HG03575 (cell line): Measurements from ENCODE around the gene GCA.
A peak's percentile ranks its signal among the peaks of the same experiment; 100 is the strongest.

Experiments used
- ATAC-seq: cut with Tn5 transposase; IDR thresholded peaks from one replicate; pipeline ENCODE4 v1.9.1; 2021; ENCODE audit not compliant: unreplicated experiment, insufficient number of reproducible peaks, low FRiP score; ENCODE audit errors: extremely low read depth

The GCA gene

GRCh38 chr2:162327134-162327769 is 16.7 kb upstream of the GCA start:
- ATAC-seq = no peak

GRCh38 chr2:162327806-162328205 is 16.1 kb upstream of the GCA start:
- ATAC-seq = no peak

GRCh38 chr2:162328424-162329157 is 15.3 kb upstream of the GCA start:
- peak; percentile 88 for ATAC-seq

- ATAC-seq = no peak
Measured at GRCh38 chr2:162330881-162331280, 13.1 kb upstream of the GCA start.

GRCh38 chr2:162333968-162334367 is 10.0 kb upstream of the GCA start:
- ATAC-seq = no peak

GRCh38 chr2:162337868-162338267 is 6.1 kb upstream of the GCA start:
- ATAC-seq = no peak

- no peak for ATAC-seq
Measured at GRCh38 chr2:162340822-162341221, 3.1 kb upstream of the GCA start.

GRCh38 chr2:162342321-162342720 is 1.6 kb upstream of the GCA start:
- ATAC-seq = no peak

GRCh38 chr2:162342841-162343240 is 1.1 kb upstream of the GCA start:
- ATAC-seq = no peak

GRCh38 chr2:162343492-162343823 is 474 bp upstream of the GCA start:
- ATAC-seq = no peak

- ATAC-seq = no peak
Measured at GRCh38 chr2:162344617-162344950, 652 bp downstream of the GCA start.

GRCh38 chr2:162365392-162365791 is 21.5 kb downstream of the GCA start:
- no peak for ATAC-seq

- ATAC-seq = no peak
Measured at GRCh38 chr2:162368494-162368893, 24.6 kb downstream of the GCA start.

- no peak for ATAC-seq
Measured at GRCh38 chr2:162369551-162369950, 25.6 kb downstream of the GCA start.

GRCh38 chr2:162370931-162371330 is 27.0 kb downstream of the GCA start:
- no peak for ATAC-seq

GRCh38 chr2:162372818-162373217 is 28.9 kb downstream of the GCA start:
- no peak for ATAC-seq

- ATAC-seq = no peak
Measured at GRCh38 chr2:162379719-162380580, 36.0 kb downstream of the GCA start.

- no peak for ATAC-seq
Measured at GRCh38 chr2:162381851-162382250, 37.9 kb downstream of the GCA start.

GRCh38 chr2:162382278-162382677 is 38.3 kb downstream of the GCA start:
- no peak for ATAC-seq

- no peak for ATAC-seq
Measured at GRCh38 chr2:162385536-162385935, 41.6 kb downstream of the GCA start.
